AG04450 (cell line): Measurements from ENCODE around the gene AKIRIN2. TPM values are rescaled to one million over a fixed set of nuclear protein-coding genes. Genes with fewer than 3 reads are reported as not detected.
"Not testable (repeated sequence)": the region's sequence is repeated elsewhere in the genome, so short reads cannot be mapped to it uniquely, and the experiment has no call there.

Source experiments
- CTCF ChIA-PET: fragments of 300-600, 350-600 bp; formaldehyde crosslinking; extraction: SDS; loops from one replicate; lab custom pipeline; 2022; ENCODE audit warnings: antibody characterized with exemption, inconsistent platforms; lab: Charles Lee
- POLR2A ChIA-PET: fragments of 350-600 bp; formaldehyde crosslinking; extraction: SDS; loops from one replicate; lab custom pipeline; 2021; ENCODE audit warnings: antibody characterized with exemption, inconsistent platforms; lab: Yijun Ruan, JAX
- DNase-seq: peaks from one replicate; pipeline ENCODE4 v3.0.0-alpha.2; 2011; ENCODE audit warnings: low read depth, low spot score
- H3K27ac ChIP-seq: one replicate; pipeline ENCODE4 v1.5.1; 2012; ENCODE audit warnings: low read depth, low read length, control low read depth
- H3K27me3 ChIP-seq: one replicate; pipeline ENCODE4 v1.6.0; 2012; ENCODE audit warnings: low read length; ENCODE audit not compliant: control insufficient read depth, insufficient read depth
- H3K4me3 ChIP-seq: 2 replicates; pipeline ENCODE4 v1.5.1; 2011; ENCODE audit warnings: mild to moderate bottlenecking, low read depth, low read length, control low read depth
- H3K9me3 ChIP-seq: 2 replicates; pipeline ENCODE4 v1.5.1; 2012; ENCODE audit warnings: low read length; ENCODE audit not compliant: control insufficient read depth, insufficient read depth
- CTCF ChIP-seq: IDR thresholded peaks from 2 replicates; pipeline ENCODE4 v1.5.1; 2011; ENCODE audit warnings: low read depth, low read length, control low read depth, inconsistent platforms
- polyA plus RNA-seq: library from polyadenylated mRNA; depleted of rRNA; stranded (reverse); fragments of >200 nt; gene quantifications from 2 replicates; pipeline ENCODE4 v1.2.3, GENCODE V29; 2011

Gene AKIRIN2
- polyA plus RNA-seq, 1 experiment = 30.4 TPM

GRCh38 chr6:87687296-87687695, 14.7 kb downstream of the AKIRIN2 start:
- CTCF ChIA-PET = no interaction called here
- POLR2A ChIA-PET = no interaction called here
- TF ChIP-seq CTCF = no peak

GRCh38 chr6:87686636-87687205, 15.3 kb downstream of the AKIRIN2 start:
- DNase-seq, H3K27me3 ChIP-seq, H3K4me3 ChIP-seq, H3K9me3 ChIP-seq, H3K27ac ChIP-seq: not testable (repeated sequence)
- POLR2A ChIA-PET = interaction anchor here (0.6 kb wide), 1 partner anchor 10 kb away, joined by 3 read pairs; no protein-coding TSS in a partner anchor
- CTCF ChIA-PET = interaction anchor here (0.7 kb wide), 1 partner anchor 104 kb away, joined by 3 read pairs; no protein-coding TSS in a partner anchor

More at GRCh38 chr6:87687296-87687695, 14.7 kb downstream of the AKIRIN2 start:
- no peak for DNase-seq
- Histone ChIP-seq H3K27me3 (no peaks in the 10 kb centered on the region), H3K27ac (no peak overlapping the region), H3K9me3 (no peaks in the 10 kb centered on the region), H3K4me3 (no peak overlapping the region)

GRCh38 chr6:87684895-87685654, 17.0 kb downstream of the AKIRIN2 start:
- ChIA-PET CTCF (interaction anchor here (0.9 kb wide), 1 partner anchor 147 kb away, joined by 4 read pairs; no protein-coding TSS in a partner anchor), POLR2A (interaction anchor here (0.6 to 1.4 kb wide), 4 partner anchors 12 to 27 kb away, joined by 3 to 4 read pairs (median 4); no protein-coding TSS in a partner anchor)
- H3K27me3 ChIP-seq = no peaks in the 10 kb centered on the region
- DNase-seq = no peak
- TF ChIP-seq CTCF = no peak
- H3K27ac ChIP-seq = no peak overlapping the region
- no peak overlapping the region for H3K4me3 ChIP-seq
- no peaks in the 10 kb centered on the region for H3K9me3 ChIP-seq

DNA sequence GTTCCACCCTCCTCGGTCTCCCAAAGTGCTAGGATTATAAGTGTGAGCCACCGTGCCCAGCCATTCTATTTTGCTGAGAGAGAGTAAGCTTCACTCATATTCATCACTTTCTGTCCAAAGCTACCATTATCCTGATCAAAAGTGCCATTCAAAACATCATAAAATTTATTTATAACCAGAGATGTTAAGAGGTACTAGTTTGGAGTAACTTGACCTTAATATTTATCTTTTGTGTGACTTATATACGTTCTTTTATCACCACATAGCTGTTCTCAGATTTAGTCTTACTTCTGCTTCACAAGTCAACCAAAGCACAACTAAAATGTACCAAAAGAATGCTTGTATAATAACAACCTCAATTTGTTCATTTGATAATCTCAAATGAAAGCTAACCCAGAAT, 18.1 kb downstream of the AKIRIN2 start:
- H3K9me3 ChIP-seq = no peaks in the 10 kb centered on the region
- ChIA-PET POLR2A (no interaction called here), CTCF (no interaction called here)
- no peak for DNase-seq
- H3K27ac ChIP-seq = no peak overlapping the region
- no peak overlapping the region for H3K4me3 ChIP-seq
- no peak for TF ChIP-seq CTCF
- H3K27me3 ChIP-seq = no peaks in the 10 kb centered on the region

- Histone ChIP-seq H3K27ac (no peak overlapping the region), H3K4me3 (no peak overlapping the region), H3K27me3 (no peaks in the 10 kb centered on the region), H3K9me3 (no peaks in the 10 kb centered on the region)
- ChIA-PET POLR2A (no interaction called here), CTCF (interaction anchor here (1.1 kb wide), 1 partner anchor 16 kb away, joined by 3 read pairs; no protein-coding TSS in a partner anchor)
- TF ChIP-seq CTCF = no peak
- no peak for DNase-seq
These were observed 19.7 kb downstream of the AKIRIN2 start for GRCh38 chr6:87682310-87682709.
